ENCODE measurements around the gene ZNF302. TPM values are rescaled to one million over a fixed set of nuclear protein-coding genes. Genes with fewer than 3 reads are reported as not detected.

ZNF302 gene

GRCh38 chr19:34734537-34735103 is 57.1 kb downstream of the ZNF302 start:
- H3K4me1 ChIP-seq (ENCODE audit: control insufficient read depth, insufficient read depth, low read depth, low read length): peaks cover 10% of the 10 kb centered on the region
- H2AK5ac ChIP-seq (ENCODE audit: low read length, severe bottlenecking): no peak overlapping the region
- H2BK12ac ChIP-seq (ENCODE audit: low read length in 2 of 2): no peak overlapping the region
- H2AFZ ChIP-seq (ENCODE audit: low read depth, low read length): peak overlapping the region; percentile 84
- H3K14ac ChIP-seq (ENCODE audit: low read length in 2 of 2): no peak overlapping the region
- H2BK5ac ChIP-seq (ENCODE audit: low read depth, low read length, poor library complexity, severe bottlenecking): peak overlapping the region; percentile 84
- H2BK120ac ChIP-seq (ENCODE audit: low read depth, low read length): no peak overlapping the region
- H3K23ac ChIP-seq (ENCODE audit: low read length in 2 of 2): no peak overlapping the region
- WGBS: 22% methylated on average over 16 of the region's 16 CpGs
- peaks cover 43% of the 10 kb centered on the region for H3K9me3 ChIP-seq (ENCODE audit: control insufficient read depth, low read length)
- no peak overlapping the region for H2BK15ac ChIP-seq (ENCODE audit: low read depth, poor library complexity, severe bottlenecking)
- H3K9ac ChIP-seq (ENCODE audit: low read length): peak overlapping the region; percentile 95
- H3K4ac ChIP-seq (ENCODE audit: low read depth in 1 of 2, low read length in 2 of 2): peak overlapping the region in 1 of 2 experiments; percentile 81
- no peak overlapping the region for H3K27ac ChIP-seq (ENCODE audit: low read length, poor library complexity, severe bottlenecking)
- peak overlapping the region; percentile 94 for H4K8ac ChIP-seq (ENCODE audit: low read length)
- H3K4me2 ChIP-seq (ENCODE audit: low read length, poor library complexity, severe bottlenecking): peak overlapping the region; percentile 70
- no peak overlapping the region for H4K91ac ChIP-seq (ENCODE audit: low read length)
- no peaks in the 10 kb centered on the region for H3K27me3 ChIP-seq (ENCODE audit: control insufficient read depth in 1 of 2, insufficient read depth in 1 of 2, low read length in 2 of 2)
- H3K18ac ChIP-seq (ENCODE audit: low read depth in 1 of 2, low read length in 2 of 2): peak overlapping the region; percentile 58 to 96
- H3K4me3 ChIP-seq (ENCODE audit: insufficient read depth in 1 of 2, low read depth in 1 of 2, low read length in 2 of 2): peak overlapping the region; percentile 85 to 89
- peaks cover 25 to 45% of the 10 kb centered on the region in 2 experiments for H3K36me3 ChIP-seq (ENCODE audit: control insufficient read depth in 1 of 2, insufficient read depth in 2 of 2, low read depth in 1 of 2, low read length in 2 of 2)
- H3K79me1 ChIP-seq (replicated peaks; ENCODE audit: low read length, poor library complexity, severe bottlenecking): peaks cover 23% of the 10 kb centered on the region
- peak; percentile 95 for DNase-seq

Small RNA genes within 50 kb of the gene (small RNA-seq; reads per million reads assigned to genes)
- not detected for gene RF00611 (ENCODE audit: low read depth)

Measured in mesenchymal stem cell (in vitro differentiated cells and primary cell).